DOHH2 (cell line): ENCODE results near the gene HEATR5A.

Experiments used
- H3F3A ChIP-seq: fragments of 200-600 bp; sonication (generic), shearing (Covaris generic); 2 replicates; pipeline ENCODE4 v1.6.0; 2016; ENCODE audit warnings: antibody characterized with exemption, mild to moderate bottlenecking; ENCODE audit not compliant: control insufficient read depth, insufficient read depth
- H3K27ac ChIP-seq: fragments of 200-600 bp; sonication (generic); 2 replicates; pipeline ENCODE4 v1.5.1; 2014; ENCODE audit warnings: low read depth, mild to moderate bottlenecking, low read length, moderate library complexity
- H3K27me3 ChIP-seq: fragments of 200-600 bp; sonication (generic); 2 replicates; pipeline ENCODE4 v1.6.1; 2014; ENCODE audit warnings: mild to moderate bottlenecking, low read length, mixed read lengths; ENCODE audit not compliant: control insufficient read depth
- H3K36me3 ChIP-seq: fragments of 200-600 bp; sonication (generic); 2 replicates; pipeline ENCODE4 v1.6.1; 2014; ENCODE audit warnings: mild to moderate bottlenecking, low read length, moderate library complexity, mixed read lengths; ENCODE audit not compliant: control insufficient read depth
- H3K4me1 ChIP-seq: fragments of 200-600 bp; sonication (generic); 2 replicates; pipeline ENCODE4 v1.6.1; 2014; ENCODE audit warnings: mild to moderate bottlenecking, low read length, mixed read lengths; ENCODE audit not compliant: control insufficient read depth
- H3K4me2 ChIP-seq: fragments of 200-600 bp; sonication (generic); 2 replicates; pipeline ENCODE4 v1.6.0; 2014; ENCODE audit warnings: mild to moderate bottlenecking, low read length, moderate library complexity
- H3K4me3 ChIP-seq: fragments of 200-600 bp; sonication (generic); 2 replicates; pipeline ENCODE4 v1.5.1; 2014; ENCODE audit warnings: mild to moderate bottlenecking, low read length, mixed read lengths
- H3K79me2 ChIP-seq: fragments of 200-600 bp; sonication (generic); 2 replicates; pipeline ENCODE4 v1.6.1; 2014; ENCODE audit warnings: mild to moderate bottlenecking, low read length, mixed read lengths; ENCODE audit not compliant: control insufficient read depth
- H3K9me2 ChIP-seq: fragments of 200-600 bp; sonication (generic); replicated peaks from 2 replicates; pipeline ENCODE4 v1.6.1; 2014; ENCODE audit warnings: mild to moderate bottlenecking, low read length, mixed read lengths; ENCODE audit not compliant: control insufficient read depth
- H3K9me3 ChIP-seq: fragments of 200-600 bp; sonication (generic); 2 replicates; pipeline ENCODE4 v1.6.1; 2014; ENCODE audit warnings: antibody characterized with exemption, low read length, mixed read lengths; ENCODE audit not compliant: control insufficient read depth, insufficient read depth
- H4K20me1 ChIP-seq: fragments of 200-600 bp; sonication (generic); 2 replicates; pipeline ENCODE4 v1.6.0; 2014; ENCODE audit warnings: low read depth, mild to moderate bottlenecking, antibody characterized with exemption, low read length, moderate library complexity; ENCODE audit not compliant: control insufficient read depth, insufficient read depth
- CTCF ChIP-seq: fragments of 200-600 bp; sonication (generic); IDR thresholded peaks from one replicate; pipeline ENCODE4 v1.5.1; 2014; ENCODE audit warnings: antibody characterized with exemption, mild to moderate bottlenecking, low read depth, low read length; ENCODE audit not compliant: poor library complexity, severe bottlenecking
- EZH2phosphoT487 ChIP-seq: fragments of 200-600 bp; sonication (generic); IDR thresholded peaks from 2 replicates; pipeline ENCODE4 v1.6.1; 2017; ENCODE audit warnings: borderline replicate concordance, mild to moderate bottlenecking, antibody characterized with exemption, low read length, moderate library complexity, mixed read lengths

The HEATR5A gene

DNA sequence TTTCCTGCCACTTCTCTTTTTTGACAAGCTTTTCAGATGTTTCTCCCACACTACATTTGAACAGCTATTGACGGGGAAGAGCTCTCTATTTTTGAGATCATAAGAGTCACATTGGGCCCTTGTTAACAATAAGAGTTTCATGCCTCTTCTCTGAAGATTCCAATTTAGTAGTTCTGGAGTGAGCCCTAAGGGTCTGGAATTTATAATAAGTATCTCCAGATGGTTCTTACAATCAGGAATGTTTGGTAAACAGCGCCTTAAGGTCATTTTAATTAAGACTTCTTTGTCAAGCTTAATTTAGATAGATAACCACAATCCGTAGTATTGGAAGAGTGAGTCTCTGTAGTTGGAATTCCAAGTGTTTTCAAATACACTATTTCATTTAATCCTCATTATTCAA lies 152.1 kb downstream of the HEATR5A start:
- H3K4me2 ChIP-seq: no peak overlapping the region
- H3K36me3 ChIP-seq: no peaks in the 10 kb centered on the region
- no peaks in the 10 kb centered on the region for H3K9me2 ChIP-seq
- no peak for TF ChIP-seq EZH2phosphoT487
- TF ChIP-seq CTCF: no peak
- H3F3A ChIP-seq: no peaks in the 10 kb centered on the region
- H3K27ac ChIP-seq: no peak overlapping the region
- peaks cover 5% of the 10 kb centered on the region; the same call in 1 of the 2 replicates for H3K4me1 ChIP-seq
- no peak overlapping the region for H3K4me3 ChIP-seq
- H3K27me3 ChIP-seq: no peaks in the 10 kb centered on the region
- no peaks in the 10 kb centered on the region for H4K20me1 ChIP-seq
- H3K9me3 ChIP-seq: peaks cover 19% of the 10 kb centered on the region
- no peaks in the 10 kb centered on the region for H3K79me2 ChIP-seq

- no peak overlapping the region for H3K27ac ChIP-seq
- no peak overlapping the region for H3K4me2 ChIP-seq
- no peaks in the 10 kb centered on the region for H4K20me1 ChIP-seq
- no peaks in the 10 kb centered on the region for H3K27me3 ChIP-seq
- no peaks in the 10 kb centered on the region for H3K79me2 ChIP-seq
- H3F3A ChIP-seq: 0 out of 2 replicates have a peak, but pooled peaks cover 2% of the 10 kb centered on the region
- peaks cover 19% of the 10 kb centered on the region for H3K9me3 ChIP-seq
- no peak overlapping the region for H3K4me3 ChIP-seq
- no peak for TF ChIP-seq CTCF
- no peak for TF ChIP-seq EZH2phosphoT487
- H3K36me3 ChIP-seq: no peaks in the 10 kb centered on the region
- H3K9me2 ChIP-seq: no peaks in the 10 kb centered on the region
- peaks cover 17% of the 10 kb centered on the region for H3K4me1 ChIP-seq
Measured at GRCh38 chr14:31266437-31267331, 153.7 kb downstream of the HEATR5A start.

DNA sequence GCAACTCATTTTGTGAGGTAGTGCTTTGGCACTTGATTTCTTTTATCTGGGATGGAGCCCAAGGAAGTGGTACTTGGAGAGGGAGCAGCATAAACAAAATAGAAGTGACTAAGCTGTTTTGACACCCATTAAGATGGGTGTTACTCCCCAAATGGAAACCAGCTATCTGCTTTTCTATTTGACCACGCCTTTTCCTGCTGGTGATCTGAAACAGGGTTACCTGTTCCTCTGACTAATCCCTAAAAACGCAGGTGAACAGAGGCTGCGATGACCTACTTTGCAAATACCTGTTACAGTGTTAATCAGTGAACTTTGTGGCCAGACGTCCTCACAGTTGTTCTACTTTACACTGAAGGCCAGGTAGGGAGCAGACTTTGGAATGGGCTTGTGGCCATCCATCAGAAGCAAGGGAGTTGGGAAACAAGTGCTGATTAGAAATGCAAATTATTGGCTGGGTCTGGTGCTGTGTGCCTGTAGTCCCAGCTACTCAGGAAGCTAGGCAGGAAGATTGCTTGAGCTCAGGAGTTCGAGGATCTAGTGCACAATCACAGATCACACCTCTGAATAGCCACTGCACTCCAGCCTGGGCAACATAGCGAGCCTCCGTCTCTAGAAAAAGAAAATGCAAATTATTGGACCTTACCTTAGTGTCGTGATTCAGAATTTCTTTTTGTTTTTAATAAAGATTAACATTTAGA lies 154.5 kb downstream of the HEATR5A start:
- Histone ChIP-seq H3K4me2 (no peak overlapping the region), H3K36me3 (no peaks in the 10 kb centered on the region), H3K4me1 (peaks cover 24% of the 10 kb centered on the region), H3F3A (0 out of 2 replicates have a peak, but pooled peaks cover 2% of the 10 kb centered on the region), H3K27me3 (no peaks in the 10 kb centered on the region), H3K27ac (no peak overlapping the region), H3K9me2 (no peaks in the 10 kb centered on the region), H3K9me3 (peaks cover 16% of the 10 kb centered on the region), H4K20me1 (no peaks in the 10 kb centered on the region), H3K79me2 (no peaks in the 10 kb centered on the region), H3K4me3 (no peak overlapping the region)
- TF ChIP-seq CTCF: no peak
- no peak for TF ChIP-seq EZH2phosphoT487
